KMS-11 (cell line): ENCODE results near the gene MAP3K7CL.

Experiments
- H2AFZ ChIP-seq: fragments of 200-600 bp; sonication (generic); 2 replicates; pipeline ENCODE4 v1.6.1; 2016; ENCODE audit warnings: antibody characterized with exemption, mixed run types, low read depth
- H3K27ac ChIP-seq: fragments of 200-600 bp; sonication (generic); 2 replicates; pipeline ENCODE4 v1.6.1; 2016; ENCODE audit warnings: mild to moderate bottlenecking, mixed run types
- H3K27me3 ChIP-seq: fragments of 200-600 bp; sonication (generic); 2 replicates; pipeline ENCODE4 v1.6.1; 2017; ENCODE audit warnings: mild to moderate bottlenecking, low read depth, mixed run types, moderate library complexity; ENCODE audit not compliant: insufficient read depth
- H3K36me3 ChIP-seq: fragments of 200-600 bp; sonication (generic); 2 replicates; pipeline ENCODE4 v1.6.1; 2017; ENCODE audit warnings: mild to moderate bottlenecking, mixed run types; ENCODE audit not compliant: insufficient read depth
- H3K4me1 ChIP-seq: fragments of 200-600 bp; sonication (generic); 2 replicates; pipeline ENCODE4 v1.6.1; 2016; ENCODE audit warnings: mild to moderate bottlenecking, low read depth, mixed run types; ENCODE audit not compliant: poor library complexity, severe bottlenecking
- H3K4me2 ChIP-seq: fragments of 200-600 bp; sonication (generic); 2 replicates; pipeline ENCODE4 v1.7.0; 2016; ENCODE audit warnings: mild to moderate bottlenecking, mixed run types
- H3K4me3 ChIP-seq: fragments of 200-600 bp; sonication (generic); IDR thresholded peaks from 2 replicates; pipeline ENCODE4 v1.6.1; 2017; ENCODE audit warnings: low read depth, low read length, mixed read lengths; ENCODE audit not compliant: insufficient read depth
- H3K79me2 ChIP-seq: fragments of 200-600 bp; sonication (generic); 2 replicates; pipeline ENCODE4 v1.6.1; 2016; ENCODE audit warnings: low read depth, mixed run types; ENCODE audit not compliant: insufficient read depth
- H3K9ac ChIP-seq: fragments of 200-600 bp; sonication (generic); 2 replicates; pipeline ENCODE4 v1.6.1; 2016; ENCODE audit warnings: mild to moderate bottlenecking, mixed run types
- H4K20me1 ChIP-seq: fragments of 200-600 bp; sonication (generic); 2 replicates; pipeline ENCODE4 v1.6.1; 2016; ENCODE audit warnings: mild to moderate bottlenecking, mixed run types; ENCODE audit not compliant: insufficient read depth
- CTCF ChIP-seq: fragments of 200-600 bp; sonication (generic); conservative IDR thresholded peaks from 2 replicates; pipeline ENCODE4 v1.6.1; 2017; ENCODE audit warnings: low read depth, mild to moderate bottlenecking, antibody characterized with exemption, low read length, moderate library complexity, mixed read lengths

The MAP3K7CL gene

GRCh38 chr21:29189353-29189752 lies 58.9 kb downstream of the MAP3K7CL start:
- H2AFZ ChIP-seq = no peak overlapping the region
- TF ChIP-seq CTCF = no peak
- H3K9ac ChIP-seq = no peak overlapping the region
- H3K4me1 ChIP-seq = peaks cover 22% of the 10 kb centered on the region
- H3K79me2 ChIP-seq = no peaks in the 10 kb centered on the region
- no peak overlapping the region for H3K27ac ChIP-seq
- H3K4me3 ChIP-seq = no peak overlapping the region
- no peak overlapping the region for H3K4me2 ChIP-seq
- no peaks in the 10 kb centered on the region for H3K27me3 ChIP-seq
- no peaks in the 10 kb centered on the region for H4K20me1 ChIP-seq
- no peaks in the 10 kb centered on the region for H3K36me3 ChIP-seq

- Histone ChIP-seq H3K27ac (peak overlapping the region; percentile 68), H3K4me1 (peaks cover 36% of the 10 kb centered on the region), H3K27me3 (no peaks in the 10 kb centered on the region), H3K9ac (peak overlapping the region; percentile 23; the same call in 1 of the 2 replicates), H3K4me2 (peak overlapping the region; percentile 58), H2AFZ (peak overlapping the region; percentile 49; the same call in 1 of the 2 replicates), H3K4me3 (no peak overlapping the region), H4K20me1 (no peaks in the 10 kb centered on the region), H3K79me2 (no peaks in the 10 kb centered on the region), H3K36me3 (no peaks in the 10 kb centered on the region)
- TF ChIP-seq CTCF = no peak
Measured at GRCh38 chr21:29190923-29191331, 60.5 kb downstream of the MAP3K7CL start.

- Histone ChIP-seq H3K27ac (no peak overlapping the region), H2AFZ (no peak overlapping the region), H3K36me3 (no peaks in the 10 kb centered on the region), H4K20me1 (no peaks in the 10 kb centered on the region), H3K4me1 (peaks cover 52% of the 10 kb centered on the region), H3K4me2 (no peak overlapping the region), H3K79me2 (no peaks in the 10 kb centered on the region), H3K9ac (no peak overlapping the region), H3K27me3 (no peaks in the 10 kb centered on the region), H3K4me3 (no peak overlapping the region)
- TF ChIP-seq CTCF = no peak
Measured at GRCh38 chr21:29193072-29193471, 62.6 kb downstream of the MAP3K7CL start.

GRCh38 chr21:29193901-29194300 lies 63.5 kb downstream of the MAP3K7CL start:
- Histone ChIP-seq H3K79me2 (no peaks in the 10 kb centered on the region), H3K4me1 (peaks cover 52% of the 10 kb centered on the region), H4K20me1 (no peaks in the 10 kb centered on the region), H2AFZ (no peak overlapping the region), H3K36me3 (no peaks in the 10 kb centered on the region), H3K4me2 (no peak overlapping the region), H3K9ac (no peak overlapping the region), H3K4me3 (no peak overlapping the region), H3K27me3 (no peaks in the 10 kb centered on the region), H3K27ac (no peak overlapping the region)
- TF ChIP-seq CTCF = no peak

- H4K20me1 ChIP-seq = no peaks in the 10 kb centered on the region
- H2AFZ ChIP-seq = no peak overlapping the region
- no peak overlapping the region for H3K27ac ChIP-seq
- no peak overlapping the region for H3K4me2 ChIP-seq
- no peak overlapping the region for H3K9ac ChIP-seq
- H3K4me1 ChIP-seq = peaks cover 52% of the 10 kb centered on the region
- no peak for TF ChIP-seq CTCF
- no peak overlapping the region for H3K4me3 ChIP-seq
- H3K36me3 ChIP-seq = no peaks in the 10 kb centered on the region
- H3K79me2 ChIP-seq = no peaks in the 10 kb centered on the region
- H3K27me3 ChIP-seq = no peaks in the 10 kb centered on the region
Measured at GRCh38 chr21:29194342-29194741, 63.9 kb downstream of the MAP3K7CL start.
